Amygdala (tissue), 56 donors: ENCODE data around the gene CSNK2B.

Source experiments
- DNase-seq, 56 donors: peaks; one replicate each; lab custom pipeline; 2025; lab: John Stamatoyannopoulos, UW

Gene CSNK2B

DNA sequence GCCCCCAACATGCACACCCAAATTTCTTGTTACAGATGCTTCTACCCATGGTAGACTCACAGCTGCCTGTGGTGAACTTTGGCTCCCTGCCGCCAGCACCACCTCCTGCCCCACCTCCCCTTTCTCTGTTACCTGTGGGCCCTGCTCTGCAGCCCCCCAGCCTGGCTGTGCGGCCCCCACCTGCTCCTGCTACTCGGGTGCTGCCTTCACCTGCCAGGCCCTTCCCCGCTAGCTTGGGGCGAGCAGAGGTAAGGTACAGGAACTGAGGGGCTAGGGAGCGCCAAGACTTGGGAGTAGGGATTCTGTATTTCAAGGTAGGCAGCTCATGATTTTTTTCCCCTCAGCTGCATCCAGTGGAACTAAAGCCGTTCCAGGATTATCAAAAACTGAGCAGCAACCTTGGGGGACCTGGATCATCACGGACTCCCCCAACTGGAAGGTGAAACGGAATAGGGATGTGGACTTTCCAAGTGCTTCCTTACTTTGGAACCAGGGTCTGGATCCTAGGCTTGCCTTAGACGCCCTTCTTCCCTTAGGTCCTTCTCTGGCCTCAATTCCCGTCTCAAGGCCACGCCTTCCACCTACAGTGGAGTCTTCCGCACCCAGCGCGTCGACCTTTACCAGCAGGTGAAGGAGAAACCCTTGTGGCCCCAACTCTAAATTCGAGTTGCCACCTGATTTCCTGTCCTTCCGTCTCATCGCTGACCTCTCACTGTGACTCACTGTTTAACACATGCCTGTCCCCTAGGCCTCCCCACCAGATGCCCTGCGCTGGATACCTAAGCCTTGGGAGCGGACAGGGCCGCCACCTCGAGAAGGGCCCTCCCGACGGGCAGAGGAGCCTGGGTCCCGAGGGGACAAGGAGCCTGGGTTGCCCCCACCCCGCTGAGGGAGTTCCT lies 28.9 kb upstream of the CSNK2B start:
- DNase-seq = no peak

GRCh38 chr6:31639043-31639442 lies 26.8 kb upstream of the CSNK2B start:
- no peak for DNase-seq

DNA sequence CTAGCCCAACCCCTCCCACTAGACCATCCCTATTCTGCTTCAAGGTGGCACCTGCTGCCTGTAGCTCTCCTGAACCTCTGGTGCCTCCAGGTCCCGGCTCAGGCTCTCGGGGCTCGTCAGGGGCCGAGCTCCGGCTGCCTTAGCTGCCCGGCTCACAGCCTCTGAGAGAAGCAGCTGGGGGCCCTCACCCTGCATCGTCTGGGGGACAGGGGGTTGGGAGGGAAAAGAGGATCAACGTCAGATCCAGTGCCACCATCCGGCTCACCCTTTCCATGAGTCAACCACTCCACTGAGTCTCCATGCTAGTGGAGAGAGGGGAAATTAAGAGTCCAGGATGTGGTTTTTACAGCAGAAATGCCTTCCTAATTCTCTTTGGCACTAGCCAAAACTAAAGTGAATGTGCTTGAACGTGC lies 26.4 kb upstream of the CSNK2B start:
- DNase-seq = no peak

DNA sequence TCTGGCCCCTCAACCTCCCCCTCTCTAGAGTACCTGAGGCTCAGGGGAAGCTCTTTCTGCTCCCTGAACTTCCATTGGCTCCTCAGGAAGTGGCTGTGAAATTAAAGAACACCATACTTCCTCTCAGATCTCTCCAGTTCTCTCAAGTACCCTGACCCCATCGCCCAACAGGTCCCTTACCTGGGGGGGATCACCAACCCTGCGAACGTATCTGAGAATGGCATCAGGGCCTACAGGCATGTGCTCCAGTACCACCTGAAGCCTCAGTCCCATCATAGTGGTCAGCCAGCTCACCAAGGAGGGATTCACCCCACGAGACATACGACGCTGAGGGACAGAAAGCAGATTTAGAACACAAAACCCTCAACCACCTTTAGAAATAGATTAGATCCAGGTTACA lies 25.3 kb upstream of the CSNK2B start:
- DNase-seq = no peak

DNA sequence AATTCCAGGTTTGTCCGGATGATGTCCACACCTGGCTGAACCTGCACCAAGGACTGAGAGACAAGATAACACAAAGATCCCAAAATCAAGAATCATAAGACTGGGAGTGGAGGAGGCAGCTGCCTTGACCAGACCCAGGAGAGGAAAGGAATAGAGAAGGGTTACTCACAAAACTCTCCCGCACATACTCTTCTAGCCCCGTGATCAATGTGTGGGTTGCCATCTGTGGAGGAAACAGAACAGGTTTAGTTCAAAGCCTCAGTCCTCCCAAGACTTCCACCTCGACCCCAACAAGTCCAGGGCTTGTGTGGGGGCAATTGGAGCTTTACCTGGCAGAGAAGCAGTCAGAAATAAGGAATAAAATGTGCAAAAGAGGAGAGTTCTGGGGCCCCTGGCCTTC lies 24.5 kb upstream of the CSNK2B start:
- DNase-seq = no peak

DNA sequence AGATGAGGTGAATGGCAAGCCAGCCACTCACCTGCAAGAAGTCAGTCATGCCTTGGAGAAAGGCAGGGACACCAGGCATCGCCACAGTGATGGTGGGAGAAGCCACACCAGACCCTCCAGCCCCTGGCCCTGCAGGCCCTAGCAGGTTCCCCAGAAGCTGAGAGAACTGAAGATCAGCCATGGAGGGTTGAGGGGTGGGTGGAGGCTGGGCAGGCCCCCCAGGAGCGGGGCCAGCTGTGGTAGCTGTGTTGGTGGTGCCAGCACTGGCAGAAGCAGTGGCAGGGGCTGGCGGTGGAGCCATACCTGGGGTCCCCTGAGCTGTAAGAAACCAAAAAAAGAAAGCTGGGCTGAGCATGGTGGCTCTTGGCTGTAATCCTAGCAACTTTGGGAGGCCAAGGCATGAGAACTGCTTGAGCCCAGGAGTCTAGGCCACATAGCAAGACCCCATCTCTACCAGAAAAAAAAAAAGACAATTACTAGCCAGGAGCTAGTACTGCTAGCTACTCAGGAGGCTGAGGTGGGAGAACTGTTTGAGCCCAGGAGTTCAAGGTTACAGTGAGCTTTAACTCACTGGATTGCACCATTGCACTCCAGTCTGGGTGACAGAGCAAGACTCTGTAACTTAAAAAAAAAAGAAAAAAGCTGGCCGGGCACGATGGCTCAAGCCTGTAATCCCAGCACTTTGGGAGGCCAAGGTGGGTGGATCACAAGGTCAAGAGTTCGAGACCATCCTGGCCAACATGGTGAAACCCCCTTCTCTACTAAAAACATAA lies 22.9 kb upstream of the CSNK2B start:
- no peak for DNase-seq

DNA sequence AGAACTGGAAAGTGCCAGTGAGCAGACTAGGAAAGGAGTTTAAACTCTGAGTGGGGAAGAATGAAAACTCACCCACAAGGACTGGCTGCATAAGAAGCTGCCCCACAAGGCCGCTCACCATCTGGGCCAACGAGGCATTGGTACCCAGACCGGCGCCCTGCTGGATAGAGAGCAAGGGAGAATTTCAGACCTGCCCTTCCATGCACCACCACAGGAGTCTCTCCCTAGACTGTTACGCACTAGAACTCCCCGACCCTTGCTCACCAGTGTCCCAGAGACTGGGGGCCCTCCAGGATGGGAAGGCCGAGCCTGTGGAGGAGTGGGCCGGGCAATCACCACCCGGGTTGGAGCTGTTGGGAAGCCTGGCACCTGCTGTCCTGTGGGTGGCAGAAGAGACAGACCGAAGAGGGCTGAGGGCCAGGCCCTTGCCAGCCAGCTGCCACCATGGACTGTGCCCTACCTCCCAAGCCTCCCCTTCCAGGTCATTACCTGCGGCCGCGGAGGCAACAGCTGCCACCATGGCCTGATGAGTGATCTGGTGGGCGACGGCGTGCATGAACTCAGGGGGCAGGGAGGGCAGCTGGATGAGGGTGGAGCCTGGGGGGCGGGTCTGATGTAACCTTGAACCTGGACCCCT lies 21.9 kb upstream of the CSNK2B start:
- DNase-seq = no peak

- DNase-seq = no peak
Measured at GRCh38 chr6:31645325-31645724, 20.6 kb upstream of the CSNK2B start.

DNA sequence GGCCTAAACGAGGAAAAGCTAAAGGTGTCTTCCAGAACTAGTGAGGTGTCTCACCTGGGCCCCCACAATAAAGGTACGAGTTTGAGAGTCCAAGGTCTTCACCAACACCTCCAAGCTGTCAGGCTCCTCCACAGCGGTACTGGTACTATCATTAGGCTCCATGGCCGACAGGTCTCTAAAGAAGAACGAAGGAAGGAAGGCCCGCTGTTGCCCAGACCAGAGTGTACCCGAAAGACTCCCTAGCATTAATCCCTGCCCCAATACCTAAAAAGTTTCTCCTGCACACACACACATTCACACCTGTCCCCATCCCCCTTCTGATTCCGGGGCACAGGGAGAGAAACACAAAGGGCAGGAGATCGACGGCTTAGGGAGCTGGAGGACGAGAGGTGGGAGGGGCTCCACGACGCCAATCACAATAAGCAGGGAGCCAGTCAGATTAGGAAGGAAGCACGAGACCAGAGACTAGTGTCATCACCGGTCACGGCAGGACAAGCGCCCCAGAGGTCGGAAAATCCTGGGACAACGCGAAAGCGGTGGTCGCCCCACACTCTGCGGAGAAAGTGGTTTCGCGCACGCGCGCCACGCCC lies 14.2 kb upstream of the CSNK2B start:
- DNase-seq = peak in 8 of 56 donors; percentile 38 to 87 (median 73)

DNA sequence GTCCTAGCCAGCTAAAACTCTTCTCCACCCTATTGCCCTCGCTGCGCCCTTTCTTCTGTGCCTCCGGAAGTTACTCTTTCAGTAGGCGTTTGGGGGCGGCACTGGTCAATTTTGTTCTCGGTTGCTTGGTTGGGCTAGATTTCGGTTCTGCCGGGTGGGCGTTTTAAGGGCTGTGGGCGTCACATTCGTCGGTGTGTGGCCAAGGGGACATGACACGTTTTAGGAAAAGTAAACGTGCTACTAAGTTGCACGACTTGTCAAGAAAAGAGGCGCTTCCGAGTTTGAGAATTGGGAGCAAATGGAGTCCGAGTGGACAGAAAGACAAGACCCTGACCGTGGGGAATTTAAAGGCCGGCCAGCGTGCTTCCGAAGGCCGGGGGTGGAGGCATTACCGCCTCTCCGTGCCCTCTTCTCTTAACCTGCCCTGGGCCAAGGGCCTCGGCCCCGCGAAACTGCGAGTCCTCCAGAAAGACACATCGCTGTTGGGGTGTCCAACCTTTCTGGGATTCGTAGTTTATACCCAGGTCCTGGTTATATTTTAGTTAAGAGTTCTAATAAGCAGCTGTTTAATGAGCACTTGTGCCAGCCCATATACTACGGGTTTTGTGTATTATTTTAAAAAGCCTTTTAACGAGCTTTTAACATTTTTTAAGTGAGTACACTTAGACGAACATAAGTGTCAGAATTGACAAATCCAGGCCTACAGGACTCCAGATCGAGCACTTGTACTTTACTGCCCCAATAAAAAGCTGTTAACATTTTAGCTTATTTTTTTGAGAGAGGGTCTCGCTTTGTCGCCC lies 12.8 kb upstream of the CSNK2B start:
- peak in 37 of 56 donors; percentile 68 to 98 (median 87) for DNase-seq

DNA sequence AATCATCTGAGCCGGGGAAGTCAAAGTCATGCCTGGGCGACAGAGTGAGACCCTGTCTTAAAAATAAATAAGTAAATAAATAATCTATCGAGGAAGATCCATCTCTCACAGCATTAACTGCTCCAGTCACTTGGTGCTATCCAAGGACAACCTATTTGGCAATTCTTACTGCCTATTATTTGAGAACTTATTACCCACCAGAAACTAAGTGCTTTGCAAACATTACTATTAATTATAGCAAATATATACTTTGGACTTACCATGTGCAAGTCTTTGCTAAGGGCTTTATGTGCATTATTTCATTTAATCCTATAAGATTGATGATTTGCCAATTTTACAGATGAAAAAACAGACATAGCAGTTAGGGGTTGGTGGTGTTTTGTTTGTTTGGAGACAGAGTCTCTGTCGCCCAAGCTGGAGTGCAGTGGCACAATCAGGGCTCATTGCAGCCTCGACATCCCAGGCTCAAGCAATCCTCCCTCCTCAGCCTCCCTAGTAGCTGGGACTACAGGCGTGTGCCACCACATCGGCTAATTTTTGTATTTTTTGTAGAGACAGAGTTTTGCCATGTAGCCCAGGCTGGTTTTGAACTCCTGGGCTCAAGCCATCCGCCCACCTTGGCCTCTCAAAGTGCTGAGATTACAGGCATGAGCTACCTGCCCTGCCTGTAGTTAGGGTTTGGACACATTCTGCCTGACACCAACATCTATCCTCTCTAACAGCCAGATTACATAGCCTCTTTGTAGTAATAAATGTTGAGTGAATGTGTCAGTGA lies 11.1 kb upstream of the CSNK2B start:
- DNase-seq = no peak

DNA sequence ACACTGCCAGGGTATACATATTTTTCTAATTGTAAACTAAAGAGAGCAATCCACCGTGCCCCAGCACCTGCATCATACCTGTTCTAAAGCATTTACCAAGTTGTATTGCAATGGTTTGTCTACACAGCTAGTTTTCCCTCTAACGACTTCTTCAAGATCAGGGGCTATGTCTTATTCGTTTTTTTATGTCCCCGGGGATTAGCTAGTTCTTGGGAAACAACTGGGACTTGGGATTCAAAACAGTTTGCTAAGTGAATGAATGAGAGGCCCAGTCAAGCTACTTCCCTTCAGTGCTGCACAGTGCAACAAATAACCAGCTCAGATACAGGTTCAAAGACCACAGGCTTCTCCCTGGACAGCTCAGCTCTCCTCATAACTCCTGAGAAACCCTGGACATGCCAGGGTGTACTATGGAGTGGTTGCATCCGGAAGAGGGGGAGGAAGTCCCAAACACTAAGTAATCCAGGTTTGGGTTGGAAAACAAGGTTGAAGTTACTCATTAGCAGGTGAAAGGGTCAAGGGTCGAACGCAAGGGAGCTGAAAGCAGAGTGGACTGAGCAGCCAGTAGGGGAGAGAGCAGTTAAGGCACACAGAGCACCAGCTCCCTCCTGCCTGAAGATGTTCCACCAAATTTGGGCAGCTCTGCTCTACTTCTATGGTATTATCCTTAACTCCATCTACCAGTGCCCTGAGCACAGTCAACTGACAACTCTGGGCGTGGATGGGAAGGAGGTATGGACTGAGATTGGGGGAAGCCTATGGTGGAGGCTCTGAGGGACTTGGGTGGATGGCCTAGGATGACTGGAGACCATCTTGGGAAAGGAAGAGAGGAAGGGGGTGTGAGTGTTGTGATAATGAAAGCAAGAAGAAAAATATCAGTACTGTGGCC lies 10.3 kb upstream of the CSNK2B start, which contains the start of gene APOM:
TSS of gene APOM (plus strand) at position 546 of the 889 bp plus-strand sequence. CDS start at position 619, 73 bp downstream.
- DNase-seq = no peak

GRCh38 chr6:31657406-31658157 lies 8.3 kb upstream of the CSNK2B start:
- no peak for DNase-seq

- DNase-seq = no peak
Measured at GRCh38 chr6:31658158-31658688, 7.7 kb upstream of the CSNK2B start.

- no peak for DNase-seq
Measured at GRCh38 chr6:31658983-31659648, 6.8 kb upstream of the CSNK2B start.

DNA sequence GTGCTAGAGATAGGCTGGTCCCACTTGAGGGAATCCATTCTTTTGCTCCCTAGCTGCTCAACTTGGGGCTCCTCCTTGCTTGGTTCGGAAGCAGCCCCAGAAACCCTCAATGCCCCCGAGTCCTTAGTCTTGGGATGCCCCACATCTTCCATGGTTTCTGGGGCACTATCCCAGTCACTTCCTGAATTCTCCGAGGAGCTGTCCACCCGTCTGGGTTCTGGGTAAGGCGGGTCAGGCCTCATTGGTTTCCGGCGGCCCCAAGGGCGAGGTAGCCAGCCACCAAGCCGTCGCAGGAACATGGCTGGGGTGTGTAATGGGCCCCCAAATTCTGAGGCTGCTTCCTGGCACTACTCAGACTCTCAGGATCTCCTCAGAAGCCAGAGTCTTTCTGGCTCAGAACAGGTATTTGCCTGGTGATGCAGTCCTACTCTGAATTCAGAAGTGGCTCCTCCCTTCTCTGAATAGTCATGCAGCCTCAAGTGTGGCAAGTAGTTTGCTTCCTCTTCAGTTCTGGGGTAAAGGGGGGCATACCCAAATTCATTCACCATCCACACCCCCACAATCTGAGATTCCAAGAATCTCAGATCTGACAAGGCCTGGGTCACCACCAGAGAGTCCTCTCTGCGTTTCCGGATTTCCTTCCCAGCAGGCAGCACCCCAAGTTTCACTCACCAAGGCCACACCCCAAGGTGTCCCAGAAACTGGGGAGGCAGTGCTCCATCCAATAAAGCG lies 6.1 kb upstream of the CSNK2B start:
- peak in 1 of 56 donors; percentile 30 for DNase-seq
